GM18858 (cell line): ENCODE data around the gene CDKAL1.
"Not testable (repeated sequence)": the region's sequence is repeated elsewhere in the genome, so short reads cannot be mapped to it uniquely, and the experiment has no call there.

ENCODE experiments used
- ATAC-seq: cut with Tn5 transposase; IDR thresholded peaks from one replicate; pipeline ENCODE4 v1.9.1; 2021; ENCODE audit not compliant: unreplicated experiment

CDKAL1 gene

DNA sequence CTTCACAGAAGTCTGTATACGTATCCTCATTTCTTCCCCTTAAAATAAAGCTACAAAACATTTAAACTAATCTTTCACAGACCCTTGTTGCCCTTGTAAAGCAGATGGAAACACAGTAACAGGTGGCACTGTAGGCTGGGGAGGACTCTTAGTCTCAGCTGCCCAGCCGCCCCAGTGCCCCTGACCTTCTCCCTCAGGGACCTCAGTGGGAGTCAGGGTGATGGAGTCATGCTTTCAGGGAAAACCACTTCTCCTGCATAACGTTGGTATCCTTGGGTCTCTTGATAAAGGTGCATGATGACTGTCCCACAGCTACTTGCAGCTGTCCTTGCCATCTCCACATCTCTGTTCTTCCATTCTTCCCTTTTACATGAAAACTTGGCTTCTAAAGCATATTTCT is 198.6 kb downstream of the CDKAL1 start:
- no peak for ATAC-seq

DNA sequence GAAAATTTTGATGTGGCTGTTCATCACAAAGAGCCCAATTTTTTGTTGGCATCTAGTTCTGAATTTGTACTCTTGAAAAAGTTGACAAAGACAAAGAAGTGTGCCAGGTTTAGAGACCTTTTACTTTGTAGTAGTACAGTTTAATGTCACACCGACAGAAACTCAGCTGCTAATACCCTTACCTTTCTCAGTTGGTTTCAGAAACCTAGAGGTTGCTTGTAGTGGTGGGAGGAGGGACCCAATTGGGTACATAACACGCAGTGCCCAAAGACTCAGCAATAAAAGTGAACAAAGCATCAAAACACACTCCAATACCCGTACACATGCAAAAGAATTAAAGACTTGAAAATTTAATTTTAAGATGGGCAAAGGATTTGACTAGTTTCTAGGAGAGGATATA is 203.7 kb downstream of the CDKAL1 start:
- ATAC-seq: no peak

DNA sequence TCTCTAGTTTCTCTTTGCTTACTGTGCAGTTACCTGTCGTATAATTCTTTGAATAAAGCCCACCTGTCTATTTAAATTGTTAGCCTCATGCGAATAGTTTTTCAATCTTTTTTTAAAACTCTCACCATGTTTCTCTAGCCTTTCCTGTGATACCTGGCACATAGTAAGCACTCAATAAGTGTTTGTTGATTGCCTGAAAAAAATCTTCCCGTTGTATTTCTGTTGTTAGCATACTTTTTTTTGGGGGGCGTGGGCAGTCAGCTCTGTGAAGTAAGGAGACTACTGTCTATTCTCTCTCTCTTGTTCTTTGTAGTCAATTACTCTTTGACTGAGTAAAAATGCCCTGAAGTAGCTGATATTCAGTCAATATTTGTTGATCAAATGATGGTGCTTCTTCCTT is 205.8 kb downstream of the CDKAL1 start:
- no peak for ATAC-seq

DNA sequence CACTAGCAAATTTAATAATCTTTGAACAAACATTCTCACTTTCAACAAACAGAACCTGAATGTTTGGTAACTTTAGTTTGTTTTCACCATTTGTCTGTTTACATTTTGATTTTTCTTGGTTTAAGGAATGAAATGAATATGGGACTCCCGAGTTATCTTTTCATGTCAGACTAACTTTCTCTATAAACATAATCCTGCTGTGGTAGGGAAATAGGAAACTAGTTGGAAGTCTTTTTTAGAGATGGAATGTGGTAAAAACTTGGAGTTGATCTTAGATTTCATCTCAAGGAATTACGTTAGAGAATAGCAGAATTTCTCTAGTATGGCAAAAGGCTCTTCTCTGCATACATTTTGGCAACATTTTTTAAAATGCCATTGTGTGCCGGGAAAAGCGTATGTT is 206.5 kb downstream of the CDKAL1 start:
- ATAC-seq: no peak

DNA sequence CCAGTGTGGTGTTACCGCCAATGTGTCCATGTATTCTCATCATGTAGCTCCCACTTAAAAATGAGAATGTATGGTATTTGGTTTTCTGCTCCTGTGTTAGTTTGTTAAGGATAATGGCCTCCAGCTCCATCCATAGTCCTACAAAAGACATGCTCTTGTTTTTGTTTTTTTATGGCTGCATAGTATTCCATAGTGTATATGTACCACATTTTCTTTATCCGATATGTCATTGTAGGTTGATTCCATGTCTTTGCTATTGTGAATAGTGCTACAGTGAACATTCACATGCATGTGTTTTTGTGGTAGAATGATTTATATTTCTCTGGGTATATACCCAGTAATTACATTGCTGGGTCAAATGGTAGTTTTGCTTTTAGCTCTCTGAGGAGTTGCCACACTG is 207.2 kb downstream of the CDKAL1 start:
- no peak for ATAC-seq

DNA sequence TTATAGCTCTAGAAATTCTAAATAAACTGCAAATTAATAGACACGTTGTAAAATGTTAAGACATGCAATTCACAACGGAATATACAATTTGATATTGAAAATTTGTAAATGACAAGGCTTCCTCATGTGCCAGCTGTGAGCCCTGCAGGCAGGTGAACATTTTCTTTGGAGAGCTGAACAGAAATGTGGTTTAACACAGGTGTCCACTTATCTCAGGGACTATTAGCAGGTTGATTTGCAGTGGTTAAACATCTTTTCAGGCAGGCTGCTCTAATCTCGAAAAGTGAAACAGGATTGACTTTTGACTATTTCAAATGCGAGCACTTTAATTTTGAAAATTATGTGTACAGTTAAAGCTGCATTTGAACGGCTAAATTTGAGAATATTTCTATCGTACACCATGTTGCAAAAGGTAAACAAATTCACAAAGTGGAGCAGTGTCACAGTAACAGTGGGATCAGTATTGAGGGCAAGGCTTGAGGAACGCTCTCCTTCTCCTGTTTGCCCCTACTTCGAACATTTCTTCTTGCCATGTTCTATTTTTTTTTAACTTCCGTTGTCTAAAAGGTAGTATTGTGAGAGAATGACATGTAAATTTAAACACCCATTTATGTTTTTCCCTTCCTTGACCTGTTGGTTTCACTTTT is 210.8 kb downstream of the CDKAL1 start:
- ATAC-seq: no peak

DNA sequence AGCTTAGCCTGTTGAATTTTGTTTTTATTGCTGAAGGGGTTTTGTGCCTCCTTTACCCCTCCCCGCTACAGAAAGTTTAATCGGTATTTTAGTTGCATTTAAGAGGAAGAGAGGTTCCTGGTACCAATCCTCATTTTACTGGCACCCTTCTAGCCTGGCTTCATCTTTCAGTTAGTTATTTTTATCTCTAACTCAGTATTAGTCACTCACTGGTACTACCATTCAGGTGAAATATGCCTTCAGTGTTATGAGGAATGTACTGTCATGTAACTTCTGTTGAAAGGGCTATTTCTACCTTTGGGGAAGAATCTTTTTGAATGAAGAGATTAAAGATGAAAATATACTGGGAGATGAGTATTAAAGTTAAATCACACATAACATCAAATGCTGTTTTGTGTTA is 211.8 kb downstream of the CDKAL1 start:
- no peak for ATAC-seq

DNA sequence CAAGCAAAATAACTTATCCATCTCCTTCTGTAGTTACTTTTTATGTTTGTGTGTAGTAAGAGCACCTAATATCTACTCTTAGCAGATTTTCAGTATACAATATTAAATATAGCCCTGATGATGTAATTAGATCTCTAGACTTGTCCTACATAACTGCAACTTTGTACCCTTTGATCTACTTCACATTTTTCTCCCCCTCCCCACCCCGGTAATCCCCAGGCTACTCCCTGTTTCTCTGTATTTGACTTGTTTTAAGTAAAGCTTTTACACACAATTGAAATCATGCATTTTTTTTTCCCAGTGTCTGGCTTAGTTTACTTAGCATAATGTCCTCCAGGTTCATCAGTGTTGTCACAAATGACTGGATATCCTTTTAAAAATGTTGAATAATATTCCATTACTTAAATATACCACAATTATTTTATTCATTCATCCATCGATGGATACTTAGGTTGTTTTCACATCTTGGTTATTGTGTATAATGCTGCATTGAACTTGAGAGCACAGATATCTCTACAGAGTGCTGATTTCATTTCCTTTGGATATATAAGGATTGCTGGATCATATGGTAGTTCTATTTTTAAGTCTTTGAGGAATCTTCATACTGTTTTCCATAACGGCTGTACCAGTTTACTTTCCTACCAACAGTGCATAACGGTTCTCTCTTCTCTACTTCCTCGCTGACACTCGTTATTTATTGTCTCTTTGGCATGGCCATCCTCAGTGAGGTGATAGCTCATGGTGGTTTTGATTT is 212.7 kb downstream of the CDKAL1 start:
- no peak for ATAC-seq

DNA sequence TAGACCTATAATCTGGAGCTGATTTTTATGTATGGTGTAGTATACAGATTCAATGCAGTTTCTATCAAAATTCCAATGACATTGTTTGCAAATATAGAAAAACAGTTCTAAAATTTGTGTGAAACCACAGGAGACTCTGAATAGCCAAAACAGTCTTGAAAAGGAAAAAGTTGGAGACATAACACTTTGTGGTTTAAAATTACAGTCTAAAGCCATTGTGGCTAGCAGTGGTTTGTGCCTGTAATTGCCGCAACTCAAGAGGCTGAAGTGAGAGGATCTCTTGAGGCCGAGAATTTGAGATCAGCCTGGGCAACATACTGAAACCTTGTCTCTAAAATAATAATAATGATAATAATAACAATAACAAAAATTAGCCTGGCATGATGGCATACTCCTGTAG is 213.7 kb downstream of the CDKAL1 start:
- no peak for ATAC-seq

DNA sequence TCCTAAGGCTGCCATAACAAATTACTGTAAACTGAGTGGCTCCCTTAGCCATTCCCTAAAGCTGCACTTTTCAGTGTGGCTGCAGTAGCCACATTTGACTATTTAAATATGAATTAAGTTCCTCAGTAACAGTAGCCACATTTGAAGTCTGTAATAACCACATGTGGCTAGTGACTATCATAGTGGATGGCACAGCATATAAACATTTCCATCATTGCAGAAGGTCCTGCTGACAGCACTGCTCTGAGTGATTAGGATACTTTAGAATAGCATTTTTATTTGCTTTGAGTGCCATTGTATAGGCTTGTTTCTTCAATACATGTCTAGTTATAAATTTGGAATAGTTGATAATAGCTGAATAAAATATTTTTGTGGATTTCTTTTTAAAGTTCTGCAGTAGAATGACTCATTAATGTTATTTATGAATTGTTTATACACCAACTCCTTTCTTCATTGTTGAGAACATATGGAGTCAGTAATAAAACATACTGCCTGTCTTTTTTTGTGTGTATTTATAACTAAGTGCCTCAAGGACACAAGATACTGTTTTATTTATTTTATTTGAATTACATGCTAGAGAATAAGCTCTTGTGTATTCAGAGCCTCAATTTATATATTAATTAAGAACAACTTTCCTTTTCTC is 217.2 kb downstream of the CDKAL1 start:
- no peak for ATAC-seq

DNA sequence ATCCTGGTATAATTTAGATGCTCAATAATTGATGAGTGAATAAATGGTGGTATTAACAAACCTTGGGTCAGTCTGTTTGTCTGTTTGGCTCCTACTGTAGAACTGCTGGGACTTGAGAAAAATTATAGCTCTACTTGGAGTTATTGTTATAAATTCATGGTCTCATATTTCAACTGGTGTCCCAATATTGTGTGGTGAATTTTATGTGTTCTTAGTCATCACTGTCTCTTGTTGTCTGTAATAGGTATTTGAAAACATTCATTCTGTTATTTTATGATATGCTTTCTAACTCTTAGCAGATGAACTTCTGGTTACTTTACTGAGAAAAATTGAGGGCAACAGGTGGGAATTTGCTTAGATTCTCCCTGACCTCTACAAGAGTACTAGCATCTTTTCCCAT is 221.4 kb downstream of the CDKAL1 start:
- ATAC-seq: no peak

DNA sequence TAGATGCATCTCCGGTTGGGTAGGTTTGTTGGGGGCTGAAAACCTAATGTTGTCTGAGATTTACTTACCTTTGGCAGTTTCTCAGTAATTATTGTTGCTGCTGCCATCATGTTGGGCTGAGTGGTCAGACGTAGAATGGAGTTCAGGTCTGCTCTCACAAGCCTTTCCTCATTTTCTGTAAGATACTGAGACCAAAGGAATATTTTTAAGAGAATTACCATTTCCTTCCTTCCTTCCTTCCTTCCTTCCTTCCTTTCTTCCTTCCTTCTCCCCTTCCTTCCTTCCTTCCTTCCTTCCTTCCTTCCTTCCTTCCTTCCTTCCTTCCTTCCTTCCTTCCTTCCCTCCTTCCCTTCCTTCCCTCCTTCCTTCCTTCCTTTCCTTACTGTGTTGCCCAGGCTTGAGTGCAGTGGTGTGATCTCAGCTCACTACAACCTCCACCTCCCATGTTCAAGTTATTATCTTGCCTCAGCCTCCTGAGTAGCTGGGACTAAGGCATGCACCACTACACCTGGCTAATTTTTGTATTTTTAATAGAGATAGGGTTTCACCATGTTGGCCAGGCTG is 222.4 kb downstream of the CDKAL1 start:
- ATAC-seq: not testable (repeated sequence)

DNA sequence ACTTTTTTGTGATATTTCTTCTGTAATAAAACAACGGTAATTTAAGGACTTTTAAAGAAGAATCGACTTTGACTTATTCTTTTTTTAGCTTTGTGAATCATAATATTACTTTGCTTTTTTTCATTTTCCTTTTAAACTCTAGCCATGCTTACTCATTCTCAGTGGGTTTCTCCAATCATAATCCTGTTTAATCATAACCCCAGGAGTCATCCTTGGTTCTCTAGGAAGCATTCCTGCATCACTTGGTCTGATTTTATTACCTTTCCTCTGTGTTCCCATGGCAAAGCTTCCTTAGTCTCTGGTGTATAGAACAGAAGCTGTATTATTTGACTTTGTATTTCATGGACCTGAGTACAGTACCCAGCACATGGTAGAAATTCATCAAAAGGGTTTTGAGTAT is 223.5 kb downstream of the CDKAL1 start:
- ATAC-seq: no peak

DNA sequence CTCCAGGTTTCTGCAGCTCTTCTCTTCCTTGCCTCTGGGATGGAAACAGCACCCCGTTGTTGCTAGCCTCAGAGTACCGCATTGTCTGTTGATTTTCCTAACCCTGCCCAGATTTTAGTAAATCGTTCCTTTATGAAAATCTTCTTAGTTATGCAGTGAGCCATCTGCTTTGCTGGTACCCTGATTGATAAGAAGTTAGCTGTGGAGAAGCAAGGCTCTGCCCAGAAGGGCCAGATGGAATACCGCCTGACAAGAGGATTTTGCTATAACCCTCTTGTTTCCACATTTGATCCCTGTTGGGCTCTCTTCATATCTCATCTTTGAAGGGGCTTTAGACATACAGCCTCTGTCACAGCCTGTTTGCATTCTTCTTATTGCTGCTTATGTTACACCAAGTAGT is 229.0 kb downstream of the CDKAL1 start:
- no peak for ATAC-seq

DNA sequence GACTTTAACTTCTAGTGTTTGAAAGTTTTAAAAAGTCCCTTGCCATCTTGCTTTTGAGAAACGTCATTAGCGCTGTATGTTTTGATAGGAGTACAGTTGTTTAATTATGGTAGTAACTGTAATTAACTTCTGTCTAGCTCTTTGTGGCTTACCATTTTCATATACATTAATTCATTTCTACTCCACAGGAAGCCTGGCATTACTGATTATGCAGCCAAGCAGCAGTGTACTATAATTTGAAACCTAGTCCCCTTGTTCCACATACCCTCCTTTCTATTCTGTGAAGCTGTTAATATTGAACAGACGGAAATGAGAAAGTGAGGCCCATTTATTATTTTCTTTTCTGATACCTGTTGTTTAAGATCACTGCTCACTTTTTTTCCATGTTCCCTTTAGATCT is 235.4 kb downstream of the CDKAL1 start:
- no peak for ATAC-seq

DNA sequence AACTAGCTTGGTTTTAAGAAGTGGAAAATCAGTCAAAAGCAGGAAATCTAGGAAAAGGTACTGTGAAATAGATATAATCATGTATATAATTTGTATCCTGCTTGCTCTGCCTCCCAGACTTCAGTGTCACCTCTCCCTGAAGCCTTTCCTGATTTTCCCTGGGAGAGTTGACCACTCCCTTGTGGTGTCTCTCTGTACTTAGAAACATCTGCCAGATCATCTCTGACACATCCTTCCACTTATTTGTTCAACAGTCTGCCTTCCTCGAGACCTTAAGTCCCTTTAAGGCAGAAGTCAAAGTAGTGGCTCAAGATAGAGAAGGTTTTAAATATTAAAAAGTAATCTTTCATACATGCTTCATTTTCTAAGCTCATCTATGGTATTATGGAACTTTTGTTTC is 236.5 kb downstream of the CDKAL1 start:
- ATAC-seq: no peak

DNA sequence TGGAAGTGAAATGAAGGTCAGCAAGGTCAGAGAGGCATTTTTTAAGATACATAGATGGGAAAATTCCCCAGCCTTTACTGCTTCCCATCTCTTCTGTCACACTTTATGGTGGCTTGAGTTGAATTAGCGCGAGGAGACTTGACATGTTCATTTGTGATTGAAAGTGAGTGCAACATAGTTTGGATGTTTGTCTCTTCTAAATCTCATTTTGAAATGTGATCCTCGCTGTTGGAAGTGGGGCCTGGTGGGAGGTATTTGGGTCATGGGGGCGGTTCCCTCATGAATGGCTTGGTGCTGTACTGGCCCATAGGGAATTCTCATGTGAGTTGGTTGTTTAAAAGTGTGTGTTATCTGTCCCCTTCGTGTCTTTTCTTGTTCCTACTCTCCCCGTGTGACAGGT is 237.2 kb downstream of the CDKAL1 start:
- ATAC-seq: no peak

DNA sequence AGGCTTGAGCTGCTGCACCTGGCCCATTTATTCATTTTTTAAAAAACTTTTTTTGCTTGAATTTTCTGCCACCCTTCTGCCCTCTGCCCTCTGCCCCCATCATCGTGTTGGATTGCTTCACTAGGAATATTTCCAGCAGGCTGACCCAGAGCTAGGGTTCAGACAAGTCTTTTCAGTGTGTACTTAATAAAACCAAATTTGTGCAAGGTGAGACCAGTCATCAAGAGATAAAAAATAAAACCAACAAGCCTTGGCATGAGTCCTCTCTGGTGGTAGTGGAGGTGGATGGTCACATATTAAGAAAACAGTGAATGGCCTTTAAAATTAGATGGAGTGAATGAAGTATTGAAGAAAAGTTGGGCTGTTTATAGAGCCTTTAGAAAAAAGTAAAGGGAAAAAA is 239.6 kb downstream of the CDKAL1 start:
- ATAC-seq: no peak

DNA sequence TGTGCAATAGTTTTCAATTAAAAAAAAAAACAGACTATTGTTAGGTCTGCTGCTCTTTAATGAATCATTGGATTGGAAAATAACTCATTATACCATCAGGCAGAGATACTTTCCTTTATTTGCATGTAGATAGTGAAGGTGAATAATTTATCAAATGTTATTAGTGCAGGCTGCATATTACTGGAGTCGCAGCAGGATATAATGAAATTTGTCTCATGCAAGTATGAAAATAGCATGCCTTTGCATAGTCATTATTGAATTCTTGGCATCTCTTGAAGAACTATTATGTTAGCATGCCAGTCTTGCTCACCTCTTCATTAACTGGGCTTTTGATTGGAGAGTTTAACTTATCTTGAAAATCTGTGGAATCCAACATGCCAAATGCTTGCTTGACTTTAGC is 241.7 kb downstream of the CDKAL1 start:
- ATAC-seq: no peak

DNA sequence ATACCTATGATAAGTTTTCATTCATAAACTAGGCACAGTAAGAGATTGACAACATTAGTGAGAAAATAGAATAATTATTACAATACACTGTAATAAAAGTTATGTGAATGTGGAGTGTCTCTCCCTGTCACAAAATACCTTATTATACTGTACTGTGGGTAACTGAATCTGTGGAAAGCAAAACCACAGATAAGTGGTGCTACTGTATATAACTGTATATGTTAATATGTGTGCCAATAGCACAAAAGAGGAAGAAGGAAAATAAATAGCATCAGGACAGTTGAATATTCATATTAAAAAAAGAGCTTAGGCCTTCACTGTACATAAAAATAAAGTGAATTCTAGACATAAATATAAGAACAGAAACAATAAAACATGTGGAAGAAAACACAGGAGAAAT is 243.5 kb downstream of the CDKAL1 start:
- ATAC-seq: no peak

DNA sequence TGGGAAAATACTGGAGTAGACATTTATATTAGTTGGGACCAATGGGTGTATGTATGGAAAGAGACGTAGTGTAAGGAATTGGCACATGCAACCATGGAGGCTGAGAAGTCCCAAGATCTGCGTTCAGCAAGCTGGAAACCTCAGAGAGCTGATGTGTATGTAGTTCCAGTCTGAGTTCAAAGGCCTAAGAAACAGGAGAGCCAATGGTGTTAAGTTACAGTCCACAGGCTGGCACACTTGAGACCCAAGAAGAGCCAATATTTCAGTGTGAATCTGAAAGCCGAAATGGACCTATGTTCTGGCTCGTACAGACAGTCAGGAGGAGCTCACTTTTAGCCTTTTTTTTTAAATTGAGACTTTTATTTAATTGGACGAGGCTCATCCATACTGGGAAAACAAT is 244.2 kb downstream of the CDKAL1 start:
- ATAC-seq: no peak

DNA sequence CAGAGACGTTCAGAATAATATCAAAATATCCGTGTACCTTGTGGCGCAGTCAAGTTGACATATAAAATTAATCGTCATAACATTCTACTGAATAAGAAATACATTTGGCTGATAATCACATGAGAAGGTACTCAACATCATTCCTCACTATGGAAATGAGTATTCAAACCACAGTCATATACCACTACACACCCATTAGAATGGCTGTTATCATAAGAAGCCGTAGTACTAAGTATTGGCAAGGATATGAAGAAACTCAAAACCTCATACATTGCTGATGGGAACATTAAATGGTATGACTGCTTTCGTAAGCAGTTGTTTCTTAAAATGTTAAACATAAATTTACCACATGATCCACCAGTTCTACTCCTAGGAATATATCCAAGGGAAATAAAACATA is 244.7 kb downstream of the CDKAL1 start:
- no peak for ATAC-seq
